Measurements from ENCODE around the gene NACC2. TPM values are rescaled to one million over a fixed set of nuclear protein-coding genes. Genes with fewer than 3 reads are reported as not detected.

The NACC2 gene
- total and polyA plus RNA-seq, 9 donors = 7.0 to 47.0 (median 27.2) TPM

DNA sequence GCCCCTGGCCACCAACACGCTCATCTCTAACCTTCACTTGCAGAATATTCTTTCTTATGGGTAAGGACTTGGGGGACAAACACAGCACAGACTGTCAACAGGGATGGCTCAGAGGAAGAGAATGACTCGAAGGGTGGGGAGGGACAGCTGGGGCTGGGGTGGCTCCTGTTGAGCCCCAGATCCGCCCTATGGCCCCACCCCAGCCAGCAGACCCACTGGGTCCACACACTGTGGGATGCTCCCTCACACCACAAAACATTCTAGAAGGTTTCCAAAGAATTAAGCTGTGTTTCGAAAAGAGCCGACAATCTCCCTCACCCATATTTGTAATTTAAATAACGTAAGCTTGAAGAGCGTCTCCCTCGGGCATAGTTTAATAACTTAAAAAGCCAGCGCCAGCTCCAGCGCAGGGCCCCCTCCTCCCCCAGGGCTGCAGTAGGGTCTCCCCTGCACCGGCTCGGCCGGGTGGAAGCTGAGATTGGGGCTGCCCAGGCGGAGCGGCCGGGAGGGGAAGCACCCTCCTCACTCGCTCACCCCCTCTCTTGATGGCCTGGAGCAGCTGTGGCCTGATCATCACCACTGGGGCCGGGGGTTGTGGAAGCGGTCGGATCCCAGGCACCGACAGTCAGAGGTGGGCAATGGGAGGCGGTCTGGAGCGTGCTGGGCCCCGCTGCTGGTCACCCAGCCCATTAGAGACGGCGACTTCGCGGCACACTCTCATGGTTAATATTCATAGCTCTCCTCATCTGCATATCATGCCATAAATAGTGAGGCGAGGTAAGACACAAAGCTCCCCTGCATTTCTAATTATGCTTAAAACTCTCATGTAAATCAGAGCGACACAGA, 37.6 kb downstream of the NACC2 start:
- Histone ChIP-seq H3K36me3 (no peaks in the 10 kb centered on the region), H3K4me1 (ENCODE audit: insufficient read depth) (peaks cover 6% of the 10 kb centered on the region), H3K4me3 (no peak overlapping the region), H3K27ac (no peak overlapping the region), H3K9me3 (no peaks in the 10 kb centered on the region), H3K27me3 (no peaks in the 10 kb centered on the region)
- no peak for DNase-seq
- TF ChIP-seq, protein P1, sequence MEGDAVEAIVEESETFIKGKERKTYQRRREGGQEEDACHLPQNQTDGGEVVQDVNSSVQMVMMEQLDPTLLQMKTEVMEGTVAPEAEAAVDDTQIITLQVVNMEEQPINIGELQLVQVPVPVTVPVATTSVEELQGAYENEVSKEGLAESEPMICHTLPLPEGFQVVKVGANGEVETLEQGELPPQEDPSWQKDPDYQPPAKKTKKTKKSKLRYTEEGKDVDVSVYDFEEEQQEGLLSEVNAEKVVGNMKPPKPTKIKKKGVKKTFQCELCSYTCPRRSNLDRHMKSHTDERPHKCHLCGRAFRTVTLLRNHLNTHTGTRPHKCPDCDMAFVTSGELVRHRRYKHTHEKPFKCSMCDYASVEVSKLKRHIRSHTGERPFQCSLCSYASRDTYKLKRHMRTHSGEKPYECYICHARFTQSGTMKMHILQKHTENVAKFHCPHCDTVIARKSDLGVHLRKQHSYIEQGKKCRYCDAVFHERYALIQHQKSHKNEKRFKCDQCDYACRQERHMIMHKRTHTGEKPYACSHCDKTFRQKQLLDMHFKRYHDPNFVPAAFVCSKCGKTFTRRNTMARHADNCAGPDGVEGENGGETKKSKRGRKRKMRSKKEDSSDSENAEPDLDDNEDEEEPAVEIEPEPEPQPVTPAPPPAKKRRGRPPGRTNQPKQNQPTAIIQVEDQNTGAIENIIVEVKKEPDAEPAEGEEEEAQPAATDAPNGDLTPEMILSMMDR (IDR thresholded peaks at IDR 0.05) = no peak
- intact Hi-C loops (cut with DNase I) = no loop called here
- WGBS, 3 donors = 90 to 93% (median 90%) methylated on average over 30 of the region's 30 CpGs

DNA sequence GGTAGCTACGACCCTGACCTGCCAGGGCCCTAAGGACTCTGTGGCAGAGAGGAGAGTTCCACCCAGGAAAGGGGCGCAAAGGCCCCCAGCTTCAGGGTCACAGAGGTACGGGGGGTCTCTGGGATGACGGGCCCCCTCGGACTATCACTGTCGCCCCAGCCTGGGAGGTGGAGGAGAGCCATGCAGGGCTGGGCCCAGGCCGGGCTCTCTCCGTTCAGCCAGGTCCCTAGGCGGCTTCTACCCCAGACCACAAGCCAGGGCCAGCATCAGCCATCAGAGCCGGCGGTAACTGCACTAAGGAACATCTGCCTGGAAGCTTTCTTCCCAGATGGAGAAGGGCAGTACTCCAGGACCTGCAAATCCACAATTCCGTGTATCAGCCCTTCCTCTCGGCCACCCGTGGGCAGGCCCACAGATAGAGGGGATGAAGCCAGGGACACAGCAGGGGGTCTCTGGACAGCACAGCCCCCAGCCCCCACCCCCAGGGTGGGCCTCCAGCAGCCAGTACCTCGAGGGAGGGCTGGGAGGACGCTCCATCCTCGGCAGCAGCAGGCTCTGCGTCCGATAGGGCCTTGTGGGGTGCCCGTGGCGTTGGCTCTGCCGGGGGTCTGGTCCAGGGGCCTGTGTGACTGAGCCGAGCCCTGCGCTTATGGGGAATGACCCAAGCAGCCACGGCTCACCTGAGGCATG, 38.4 kb downstream of the NACC2 start:
- no peaks in the 10 kb centered on the region for H3K9me3 ChIP-seq
- H3K4me3 ChIP-seq = no peak overlapping the region
- no peaks in the 10 kb centered on the region for H3K27me3 ChIP-seq
- no peaks in the 10 kb centered on the region for H3K36me3 ChIP-seq
- H3K27ac ChIP-seq = no peak overlapping the region
- H3K4me1 ChIP-seq (ENCODE audit: insufficient read depth) = peaks cover 8% of the 10 kb centered on the region
- WGBS, 3 donors = 82 to 88% (median 83%) methylated on average over 22 to 25 of the region's 25 CpGs
- intact Hi-C loops (cut with DNase I) = no loop called here
- no peak for DNase-seq
- TF ChIP-seq, protein P1 (IDR thresholded peaks at IDR 0.05) = no peak
- TF ChIP-seq EP300 (IDR thresholded peaks at IDR 0.05) (no peak), POLR2A (IDR thresholded peaks at IDR 0.05) (no peak)

DNA sequence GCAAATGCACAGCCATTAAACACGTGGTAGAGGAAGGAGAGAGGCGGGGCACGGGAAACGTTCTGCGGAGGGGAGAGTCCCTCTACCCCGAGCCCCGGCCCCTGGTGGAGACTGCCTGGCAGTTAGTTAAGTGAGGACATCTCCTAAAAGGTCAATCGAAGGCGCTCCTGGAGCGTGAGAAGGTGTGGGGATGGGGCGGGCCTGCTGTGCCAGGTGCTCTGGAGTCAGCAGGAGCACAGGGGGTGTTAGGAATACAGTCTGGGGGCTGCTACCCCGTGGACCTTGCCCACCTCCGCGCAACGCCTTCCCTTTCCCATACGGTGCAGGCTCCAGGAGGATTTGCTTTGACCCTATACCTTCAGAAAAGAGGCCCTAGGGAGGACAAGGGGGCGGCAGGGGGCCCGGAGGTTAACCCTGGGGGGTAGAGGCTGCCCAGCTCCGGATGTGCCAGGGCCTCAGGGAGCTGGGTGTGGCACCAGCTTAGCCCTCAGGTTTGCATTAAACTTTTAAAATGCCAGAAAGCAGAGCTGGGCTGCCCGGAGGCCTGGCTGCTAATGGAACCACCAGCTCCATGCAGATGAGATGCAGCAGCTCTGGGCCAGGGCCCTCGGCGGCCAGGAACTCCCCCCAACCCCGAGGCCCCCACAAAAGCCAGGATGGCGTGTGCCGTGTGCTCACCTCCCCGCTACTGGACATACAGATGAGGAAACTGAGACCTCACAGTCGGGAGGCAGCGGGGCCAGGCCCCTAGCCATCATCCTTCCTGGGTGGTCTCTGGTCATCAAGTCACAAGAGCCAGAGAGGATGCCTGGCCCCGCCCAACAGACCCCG, 39.2 kb downstream of the NACC2 start:
- WGBS, 3 donors = 84 to 86% (median 85%) methylated on average over 30 of the region's 30 CpGs
- no peaks in the 10 kb centered on the region for H3K27me3 ChIP-seq
- no peak overlapping the region for H3K27ac ChIP-seq
- H3K4me3 ChIP-seq = no peak overlapping the region
- no peaks in the 10 kb centered on the region for H3K36me3 ChIP-seq
- DNase-seq = no peak
- no peaks in the 10 kb centered on the region for H3K9me3 ChIP-seq
- TF ChIP-seq, protein P1 (IDR thresholded peaks at IDR 0.05) = no peak
- TF ChIP-seq POLR2A (IDR thresholded peaks at IDR 0.05) (no peak), EP300 (IDR thresholded peaks at IDR 0.05) (no peak)
- peaks cover 11% of the 10 kb centered on the region for H3K4me1 ChIP-seq (ENCODE audit: insufficient read depth)
- intact Hi-C loops (cut with DNase I) = no loop called here

All from ovary (tissue), 9 donors.